ENCODE results near the gene TCF7.

Gene TCF7

GRCh38 chr5:134100283-134101091 lies 14.0 kb upstream of the TCF7 start:
- Histone ChIP-seq H3K27me3 (ENCODE audit: control insufficient read depth, insufficient read depth, low read length) (peaks cover 3% of the 10 kb centered on the region; the same call in 1 of the 2 replicates), H3K27ac (ENCODE audit: low read length) (no peak overlapping the region), H3K4me3 (ENCODE audit: low read length) (no peak overlapping the region), H3K9me3 (ENCODE audit: control insufficient read depth, insufficient read depth, low read length) (no peaks in the 10 kb centered on the region), H3K36me3 (ENCODE audit: control insufficient read depth, insufficient read depth, low read length) (no peaks in the 10 kb centered on the region), H3K4me1 (ENCODE audit: control insufficient read depth, insufficient read depth, low read length) (peaks cover 9% of the 10 kb centered on the region)
- DNase-seq (ENCODE audit: low read depth, low spot score) = no peak
- no CpG with 5 or more reads among the region's 10 CpGs for WGBS (ENCODE audit: insufficient coverage, insufficient read length)

GRCh38 chr5:134101686-134102439 lies 12.6 kb upstream of the TCF7 start:
- H3K9me3 ChIP-seq (ENCODE audit: control insufficient read depth, insufficient read depth, low read length) = no peaks in the 10 kb centered on the region
- no CpG with 5 or more reads among the region's 20 CpGs for WGBS (ENCODE audit: insufficient coverage, insufficient read length)
- no peak for DNase-seq (ENCODE audit: low read depth, low spot score)
- H3K4me1 ChIP-seq (ENCODE audit: control insufficient read depth, insufficient read depth, low read length) = peaks cover 7% of the 10 kb centered on the region
- H3K27ac ChIP-seq (ENCODE audit: low read length) = no peak overlapping the region
- no peak overlapping the region for H3K4me3 ChIP-seq (ENCODE audit: low read length)
- no peaks in the 10 kb centered on the region for H3K36me3 ChIP-seq (ENCODE audit: control insufficient read depth, insufficient read depth, low read length)
- H3K27me3 ChIP-seq (ENCODE audit: control insufficient read depth, insufficient read depth, low read length) = peaks cover 3% of the 10 kb centered on the region; the same call in 1 of the 2 replicates

- WGBS (ENCODE audit: insufficient coverage, insufficient read length) = no CpG with 5 or more reads among the region's 9 CpGs
- no peak overlapping the region for H3K4me3 ChIP-seq (ENCODE audit: low read length)
- H3K27me3 ChIP-seq (ENCODE audit: control insufficient read depth, insufficient read depth, low read length) = peaks cover 3% of the 10 kb centered on the region; the same call in 1 of the 2 replicates
- H3K27ac ChIP-seq (ENCODE audit: low read length) = no peak overlapping the region
- no peaks in the 10 kb centered on the region for H3K9me3 ChIP-seq (ENCODE audit: control insufficient read depth, insufficient read depth, low read length)
- DNase-seq (ENCODE audit: low read depth, low spot score) = no peak
- H3K4me1 ChIP-seq (ENCODE audit: control insufficient read depth, insufficient read depth, low read length) = peaks cover 7% of the 10 kb centered on the region
- H3K36me3 ChIP-seq (ENCODE audit: control insufficient read depth, insufficient read depth, low read length) = no peaks in the 10 kb centered on the region
Measured at GRCh38 chr5:134103397-134103796, 11.1 kb upstream of the TCF7 start.

GRCh38 chr5:134103998-134104654 lies 10.4 kb upstream of the TCF7 start:
- H3K4me1 ChIP-seq (ENCODE audit: control insufficient read depth, insufficient read depth, low read length) = peaks cover 7% of the 10 kb centered on the region

DNA sequence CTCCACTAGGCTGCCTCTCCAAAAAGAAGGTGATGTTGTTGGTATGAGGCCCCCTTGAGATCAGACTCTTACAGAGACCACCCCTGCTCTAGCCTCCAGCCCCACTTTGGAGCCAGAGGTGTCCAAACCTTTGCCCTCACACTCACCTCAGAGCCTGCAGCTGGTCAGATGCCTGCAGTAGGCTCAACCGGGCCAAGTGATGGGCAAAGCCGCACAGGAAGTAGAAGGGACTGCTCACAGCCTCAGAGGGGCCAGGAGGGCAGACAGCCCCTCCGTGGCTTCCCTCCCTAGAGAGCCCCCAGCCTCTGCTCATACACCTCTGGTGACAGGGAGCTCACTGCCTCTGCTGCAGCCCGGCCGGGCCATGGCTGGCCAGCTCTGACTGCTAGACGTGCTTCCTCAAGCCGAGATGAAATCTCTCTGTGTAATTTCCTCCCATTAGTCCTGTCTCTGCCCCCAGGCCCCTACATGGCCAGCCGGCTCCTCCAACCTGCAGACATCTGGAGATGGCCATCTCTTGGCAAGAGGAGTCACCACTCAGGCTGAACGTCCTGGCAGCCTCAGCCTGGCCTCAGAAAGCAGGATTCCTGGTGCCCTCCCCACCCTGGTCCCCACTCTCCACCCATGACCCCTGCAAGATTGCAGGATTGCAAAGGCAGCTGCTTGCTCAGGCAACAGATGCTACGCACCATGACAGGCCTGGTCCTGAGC lies 7.3 kb upstream of the TCF7 start:
- Histone ChIP-seq H3K27me3 (ENCODE audit: control insufficient read depth, insufficient read depth, low read length) (peaks cover 5% of the 10 kb centered on the region; the same call in 1 of the 2 replicates), H3K4me1 (ENCODE audit: control insufficient read depth, insufficient read depth, low read length) (no peaks in the 10 kb centered on the region; the same call in 1 of the 2 replicates), H3K36me3 (ENCODE audit: control insufficient read depth, insufficient read depth, low read length) (no peaks in the 10 kb centered on the region), H3K4me3 (ENCODE audit: low read length) (no peak overlapping the region), H3K27ac (ENCODE audit: low read length) (no peak overlapping the region), H3K9me3 (ENCODE audit: control insufficient read depth, insufficient read depth, low read length) (no peaks in the 10 kb centered on the region)
- DNase-seq (ENCODE audit: low read depth, low spot score) = no peak
- WGBS (ENCODE audit: insufficient coverage, insufficient read length) = no CpG with 5 or more reads among the region's 10 CpGs

More at GRCh38 chr5:134103998-134104654, 10.4 kb upstream of the TCF7 start:
- no peak overlapping the region for H3K27ac ChIP-seq (ENCODE audit: low read length)
- no peak overlapping the region for H3K4me3 ChIP-seq (ENCODE audit: low read length)
- no peaks in the 10 kb centered on the region for H3K36me3 ChIP-seq (ENCODE audit: control insufficient read depth, insufficient read depth, low read length)
- no peak for DNase-seq (ENCODE audit: low read depth, low spot score)
- no peaks in the 10 kb centered on the region for H3K27me3 ChIP-seq (ENCODE audit: control insufficient read depth, insufficient read depth, low read length)
- WGBS (ENCODE audit: insufficient coverage, insufficient read length) = no CpG with 5 or more reads among the region's 11 CpGs
- H3K9me3 ChIP-seq (ENCODE audit: control insufficient read depth, insufficient read depth, low read length) = no peaks in the 10 kb centered on the region

- no peaks in the 10 kb centered on the region; the same call in 1 of the 2 replicates for H3K4me1 ChIP-seq (ENCODE audit: control insufficient read depth, insufficient read depth, low read length)
- no peak overlapping the region for H3K4me3 ChIP-seq (ENCODE audit: low read length)
- H3K36me3 ChIP-seq (ENCODE audit: control insufficient read depth, insufficient read depth, low read length) = no peaks in the 10 kb centered on the region
- no peak for DNase-seq (ENCODE audit: low read depth, low spot score)
- no CpG with 5 or more reads among the region's 3 CpGs for WGBS (ENCODE audit: insufficient coverage, insufficient read length)
- H3K9me3 ChIP-seq (ENCODE audit: control insufficient read depth, insufficient read depth, low read length) = no peaks in the 10 kb centered on the region
- H3K27ac ChIP-seq (ENCODE audit: low read length) = no peak overlapping the region
- H3K27me3 ChIP-seq (ENCODE audit: control insufficient read depth, insufficient read depth, low read length) = peaks cover 10% of the 10 kb centered on the region; the same call in 1 of the 2 replicates
Measured at GRCh38 chr5:134107779-134108178, 6.7 kb upstream of the TCF7 start.

DNA sequence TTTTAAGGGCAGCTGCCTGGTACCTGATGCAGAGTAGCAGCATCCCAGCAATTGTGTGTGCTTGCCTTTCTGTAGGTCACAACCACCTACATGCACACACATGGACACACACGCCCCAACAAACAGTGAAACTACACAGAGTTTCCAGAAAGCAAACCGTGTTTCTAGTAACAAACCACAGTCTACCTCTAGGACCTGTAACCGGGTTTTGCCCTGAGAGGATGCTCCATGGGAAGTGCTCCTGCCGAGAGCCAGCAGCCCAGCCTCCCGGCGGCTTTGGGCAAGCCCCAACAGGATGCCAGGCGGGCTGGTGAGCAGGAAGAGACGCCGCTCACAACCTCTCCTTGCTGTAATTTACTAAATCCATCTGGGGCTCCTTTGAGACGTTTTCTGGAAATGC lies 4.1 kb upstream of the TCF7 start:
- H3K27ac ChIP-seq (ENCODE audit: low read length) = no peak overlapping the region
- no peaks in the 10 kb centered on the region for H3K36me3 ChIP-seq (ENCODE audit: control insufficient read depth, insufficient read depth, low read length)
- H3K9me3 ChIP-seq (ENCODE audit: control insufficient read depth, insufficient read depth, low read length) = no peaks in the 10 kb centered on the region
- no peak for DNase-seq (ENCODE audit: low read depth, low spot score)
- no peak overlapping the region for H3K4me3 ChIP-seq (ENCODE audit: low read length)
- no CpG with 5 or more reads among the region's 10 CpGs for WGBS (ENCODE audit: insufficient coverage, insufficient read length)
- H3K27me3 ChIP-seq (ENCODE audit: control insufficient read depth, insufficient read depth, low read length) = peaks cover 18% of the 10 kb centered on the region; the same call in 1 of the 2 replicates
- no peaks in the 10 kb centered on the region for H3K4me1 ChIP-seq (ENCODE audit: control insufficient read depth, insufficient read depth, low read length)

- no peaks in the 10 kb centered on the region; the same call in 1 of the 2 replicates for H3K4me1 ChIP-seq (ENCODE audit: control insufficient read depth, insufficient read depth, low read length)
- H3K27me3 ChIP-seq (ENCODE audit: control insufficient read depth, insufficient read depth, low read length) = peaks cover 18% of the 10 kb centered on the region; the same call in 1 of the 2 replicates
- H3K27ac ChIP-seq (ENCODE audit: low read length) = no peak overlapping the region
- no peak overlapping the region for H3K4me3 ChIP-seq (ENCODE audit: low read length)
- H3K36me3 ChIP-seq (ENCODE audit: control insufficient read depth, insufficient read depth, low read length) = no peaks in the 10 kb centered on the region
- DNase-seq (ENCODE audit: low read depth, low spot score) = no peak
- no peaks in the 10 kb centered on the region for H3K9me3 ChIP-seq (ENCODE audit: control insufficient read depth, insufficient read depth, low read length)
- no CpG with 5 or more reads among the region's 6 CpGs for WGBS (ENCODE audit: insufficient coverage, insufficient read length)
Measured at GRCh38 chr5:134111741-134112647, 2.5 kb upstream of the TCF7 start.

DNA sequence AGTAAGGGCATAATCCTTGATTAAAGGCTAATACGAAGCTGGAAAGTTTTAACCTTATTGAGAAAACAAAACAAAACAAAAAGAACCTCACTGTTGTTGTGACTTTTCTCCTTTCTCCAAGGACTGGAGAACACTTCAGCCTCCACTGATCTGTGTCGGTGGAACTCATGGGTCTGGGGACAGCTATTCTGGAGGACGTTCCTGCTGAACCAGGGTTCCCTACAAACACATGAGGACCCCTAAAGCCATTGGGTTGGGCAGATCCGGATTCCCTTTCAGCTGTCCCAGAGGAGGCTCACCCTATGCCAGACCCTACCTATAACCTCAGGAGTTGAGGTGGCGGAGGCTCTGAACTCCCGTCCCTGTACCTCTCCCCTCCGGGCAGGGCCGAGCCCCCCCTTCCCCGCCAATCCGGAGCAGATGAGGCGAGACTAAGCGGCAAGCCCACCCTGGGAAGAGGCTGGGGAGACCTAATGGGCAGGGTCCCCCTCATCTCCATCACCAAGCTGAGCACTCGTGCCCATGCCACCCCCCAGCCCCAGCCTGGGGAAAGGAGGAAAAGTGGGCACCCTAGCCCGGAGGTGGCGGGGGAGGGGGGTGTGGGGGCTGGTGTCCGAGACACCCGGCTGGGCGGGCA lies 1.6 kb upstream of the TCF7 start:
- Histone ChIP-seq H3K27me3 (ENCODE audit: control insufficient read depth, insufficient read depth, low read length) (peaks cover 18% of the 10 kb centered on the region; the same call in 1 of the 2 replicates), H3K9me3 (ENCODE audit: control insufficient read depth, insufficient read depth, low read length) (no peaks in the 10 kb centered on the region), H3K4me3 (ENCODE audit: low read length) (no peak overlapping the region), H3K36me3 (ENCODE audit: control insufficient read depth, insufficient read depth, low read length) (no peaks in the 10 kb centered on the region), H3K4me1 (ENCODE audit: control insufficient read depth, insufficient read depth, low read length) (no peaks in the 10 kb centered on the region; the same call in 1 of the 2 replicates), H3K27ac (ENCODE audit: low read length) (no peak overlapping the region)
- WGBS (ENCODE audit: insufficient coverage, insufficient read length) = no CpG with 5 or more reads among the region's 18 CpGs
- no peak for DNase-seq (ENCODE audit: low read depth, low spot score)
